IPS DF 19.7 (cell line): ENCODE measurements around the gene MACF1.
"Not testable (repeated sequence)": the region's sequence is repeated elsewhere in the genome, so short reads cannot be mapped to it uniquely, and the experiment has no call there.

Experiments
- DNase-seq: peaks from one replicate; pipeline ENCODE4 v3.0.0-alpha.2; 2013; ENCODE audit warnings: low read depth, low spot score

The MACF1 gene

GRCh38 chr1:39178541-39179431 is 25.7 kb upstream of the MACF1 start:
- DNase-seq = no peak

GRCh38 chr1:39181311-39181710 is 23.2 kb upstream of the MACF1 start:
- no peak for DNase-seq

GRCh38 chr1:39182804-39183203 is 21.7 kb upstream of the MACF1 start:
- DNase-seq = no peak

GRCh38 chr1:39183503-39184353 is 20.8 kb upstream of the MACF1 start:
- no peak for DNase-seq

DNA sequence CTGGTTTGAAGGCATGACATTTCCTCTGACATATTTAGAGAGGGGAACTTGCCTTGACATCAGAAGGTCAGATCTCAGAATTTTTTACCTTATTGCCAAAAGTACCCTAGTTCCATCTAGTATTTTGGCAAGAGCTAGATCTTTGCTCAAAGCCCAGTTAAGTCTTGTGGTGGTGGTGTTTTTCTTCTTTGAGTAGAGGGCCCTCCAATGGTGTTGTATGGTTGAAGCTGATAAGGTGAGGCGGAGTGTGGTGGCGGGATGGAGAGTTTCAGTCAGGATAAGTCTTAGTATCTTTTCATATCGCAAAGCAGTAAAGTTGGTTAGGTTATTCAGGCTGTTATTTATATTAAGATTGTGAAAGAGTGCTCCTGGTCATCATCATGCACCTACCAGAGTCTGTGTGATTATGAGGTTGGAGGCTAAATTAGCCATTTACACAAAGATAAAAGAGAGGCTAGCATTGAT is 20.1 kb upstream of the MACF1 start:
- DNase-seq = no peak

- no peak for DNase-seq
Measured at GRCh38 chr1:39187275-39188046, 17.0 kb upstream of the MACF1 start.

DNA sequence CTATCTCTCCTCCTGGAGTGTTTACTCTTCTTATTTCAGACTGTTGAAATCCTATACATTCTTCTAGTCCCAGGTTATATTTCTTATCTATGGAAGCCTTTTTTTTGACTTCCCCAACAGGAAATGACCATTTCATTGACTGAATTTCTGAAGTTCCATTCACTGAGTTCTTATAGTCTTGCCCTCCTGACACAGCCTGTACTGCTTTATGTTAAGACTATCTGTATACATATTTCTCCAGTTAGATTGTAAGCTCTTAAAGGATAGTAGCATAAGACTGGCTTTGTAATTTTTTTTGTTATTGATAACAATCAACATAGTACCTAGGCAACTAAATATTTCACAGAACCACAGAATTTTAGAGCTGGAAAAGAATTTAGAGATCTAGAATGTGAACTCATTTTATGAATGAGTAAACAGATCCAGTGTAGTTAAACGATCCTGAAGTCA is 14.9 kb upstream of the MACF1 start:
- no peak for DNase-seq

DNA sequence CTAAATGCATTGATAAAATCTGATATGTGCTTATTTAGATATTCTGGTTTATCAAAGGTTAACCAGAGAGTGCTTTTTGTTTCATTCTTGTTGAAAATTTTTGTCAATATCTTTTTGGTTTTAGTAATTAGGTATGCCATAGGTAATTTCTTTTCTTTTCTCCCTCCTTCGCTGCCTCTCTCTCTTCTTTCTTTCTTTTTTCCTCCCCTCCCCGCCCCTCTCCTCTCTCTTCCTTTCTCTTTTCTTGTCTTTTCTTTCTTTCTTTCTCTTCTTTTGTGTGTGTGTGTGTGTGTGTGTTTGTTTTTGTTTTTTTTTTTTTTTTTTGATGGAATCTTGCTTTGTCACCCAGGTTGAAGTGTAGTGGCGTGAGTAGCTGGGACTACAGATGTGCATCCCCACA is 14.4 kb upstream of the MACF1 start:
- no peak for DNase-seq

GRCh38 chr1:39194398-39195051 is 10.0 kb upstream of the MACF1 start:
- DNase-seq = no peak

DNA sequence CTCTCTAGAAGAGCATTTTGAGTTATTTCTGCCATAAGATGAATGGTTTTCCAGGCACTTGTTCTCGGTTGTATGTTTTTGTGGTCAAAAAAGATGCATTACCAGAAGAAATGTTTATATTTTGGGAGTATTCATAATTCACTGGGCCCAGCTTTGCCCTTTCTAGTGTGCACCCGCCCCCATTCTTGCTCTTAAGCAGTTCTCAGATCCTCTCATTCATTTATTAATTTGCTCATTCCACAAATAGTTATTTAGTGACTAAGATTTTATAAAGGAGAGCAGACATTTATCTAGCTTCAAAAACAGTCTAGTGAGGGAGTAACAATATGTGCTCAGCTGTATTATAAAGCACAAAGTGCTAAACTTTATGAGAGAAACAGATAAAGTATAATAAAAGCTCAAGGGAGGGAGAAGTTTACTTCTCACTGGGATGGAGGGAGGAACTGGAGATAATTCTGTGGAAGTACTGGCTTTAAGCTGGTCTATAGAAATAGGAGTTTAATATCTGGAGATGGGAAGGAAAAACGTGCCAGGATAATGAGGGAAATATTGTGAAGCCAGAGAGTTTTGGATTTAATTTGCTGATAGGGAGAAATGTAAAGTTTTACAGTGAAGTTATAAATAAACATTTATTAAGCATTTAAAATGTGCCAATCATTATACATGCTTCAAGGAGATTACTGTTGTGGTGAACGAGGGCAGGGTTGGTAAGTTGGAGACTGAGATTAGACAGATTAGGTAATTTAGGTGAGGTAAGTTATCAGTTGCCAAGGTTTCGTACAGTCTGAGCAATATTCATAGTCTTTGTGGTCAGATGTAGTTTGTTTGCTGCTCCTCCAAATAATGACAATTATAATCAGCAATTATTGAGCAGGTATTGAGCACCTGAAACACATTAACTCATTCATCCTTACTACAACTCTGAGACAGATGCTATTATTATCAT is 9.1 kb upstream of the MACF1 start:
- no peak for DNase-seq

DNA sequence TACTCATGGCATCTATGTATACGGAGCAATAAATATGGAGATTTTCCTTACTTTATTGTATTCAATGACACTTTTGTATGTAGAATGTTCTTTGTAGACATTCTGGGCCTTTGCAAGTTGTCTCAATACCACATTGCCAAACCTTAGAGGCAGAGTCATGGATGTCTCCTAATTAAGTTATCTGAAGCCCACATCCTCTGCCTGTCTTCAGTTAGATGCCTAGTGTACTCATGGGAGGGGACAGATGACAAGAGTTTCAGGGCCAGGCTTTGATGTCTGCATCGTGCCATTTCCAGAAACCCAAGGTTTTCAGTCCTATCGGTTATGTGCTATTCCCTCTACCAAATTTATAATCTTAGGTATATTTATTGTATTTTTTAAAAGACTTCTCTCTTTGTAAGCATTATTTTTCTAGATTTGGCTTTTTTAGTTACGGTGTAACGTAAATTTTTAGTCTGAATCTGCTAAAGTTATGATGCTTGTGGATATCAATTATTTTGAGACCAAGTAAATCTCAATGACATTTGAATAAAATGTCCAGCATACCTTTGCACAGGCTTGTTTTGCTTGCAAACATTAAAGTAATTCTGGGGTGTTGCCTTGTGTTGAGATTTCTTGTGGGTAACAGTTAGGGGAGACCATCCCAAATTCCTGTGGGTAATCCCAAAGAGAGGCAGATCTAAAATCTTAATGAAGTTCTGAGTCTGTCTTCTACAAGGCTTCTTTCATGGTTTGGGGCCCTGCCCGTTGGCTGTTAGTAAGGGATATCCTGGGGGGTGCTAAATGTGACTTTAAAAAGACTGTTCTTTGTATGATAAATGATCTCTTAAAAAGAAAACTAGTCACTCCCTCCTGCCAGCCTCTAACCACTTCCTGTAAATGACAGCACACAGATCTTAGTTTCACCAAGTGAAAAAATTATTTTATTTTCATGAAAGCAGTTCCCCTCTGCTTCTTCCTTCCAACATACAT is 8.0 kb upstream of the MACF1 start:
- DNase-seq = no peak

GRCh38 chr1:39199593-39199992 is 4.9 kb upstream of the MACF1 start:
- DNase-seq = no peak

- no peak for DNase-seq
Measured at GRCh38 chr1:39205102-39205780, 746 bp downstream of the MACF1 start.

DNA sequence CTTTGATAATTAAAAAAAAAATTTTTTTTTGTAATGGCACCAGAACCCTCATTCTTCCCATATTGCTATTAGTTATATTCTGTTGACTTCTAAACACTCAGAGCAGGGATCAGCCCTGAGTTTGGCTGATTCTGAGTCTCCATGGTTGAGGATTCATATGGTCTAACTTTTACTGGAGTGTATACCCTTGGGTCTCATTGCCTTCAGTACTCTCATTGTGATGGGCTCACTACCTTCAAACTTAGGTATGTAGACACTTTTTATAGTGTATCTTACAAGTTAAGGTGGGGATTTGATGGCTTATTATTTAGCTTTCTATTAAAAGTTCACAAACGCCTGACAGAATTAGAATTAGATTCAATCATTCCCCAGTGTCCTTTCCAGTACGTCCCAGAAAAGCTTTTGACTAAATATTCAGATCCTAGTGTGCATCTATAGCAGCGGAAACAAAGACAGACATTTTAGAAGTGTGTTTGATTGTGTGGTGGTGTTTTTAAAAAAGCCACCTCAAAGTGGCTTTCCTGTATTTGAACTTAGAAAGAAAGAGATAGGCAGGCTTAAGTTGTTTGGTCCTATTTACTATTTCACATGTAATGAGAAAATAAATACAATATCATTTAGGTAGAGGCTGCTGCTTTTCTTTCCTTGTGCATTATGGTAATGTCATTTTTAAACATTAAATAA is 1.4 kb downstream of the MACF1 start:
- DNase-seq = no peak

DNA sequence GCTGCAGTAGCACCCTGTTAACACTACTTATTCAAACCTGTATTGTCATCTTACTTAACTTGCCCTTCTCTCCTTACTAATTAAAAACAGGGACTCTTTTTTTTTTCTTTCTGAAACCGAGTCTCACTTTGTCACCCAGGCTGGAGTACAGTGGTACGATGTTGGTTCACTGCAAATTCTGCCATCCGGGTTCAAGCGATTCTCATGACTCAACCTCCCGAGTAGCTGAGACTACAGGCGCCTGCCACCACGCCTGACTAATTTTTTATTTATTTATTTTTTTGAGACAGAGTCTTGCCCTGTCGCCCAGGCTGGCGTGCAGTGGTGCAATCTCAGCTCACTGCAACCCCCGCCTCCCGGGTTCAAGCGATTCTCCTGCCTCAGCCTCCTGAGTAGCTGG is 3.9 kb downstream of the MACF1 start:
- DNase-seq = not testable (repeated sequence)

GRCh38 chr1:39210649-39211048 is 6.2 kb downstream of the MACF1 start:
- no peak for DNase-seq

DNA sequence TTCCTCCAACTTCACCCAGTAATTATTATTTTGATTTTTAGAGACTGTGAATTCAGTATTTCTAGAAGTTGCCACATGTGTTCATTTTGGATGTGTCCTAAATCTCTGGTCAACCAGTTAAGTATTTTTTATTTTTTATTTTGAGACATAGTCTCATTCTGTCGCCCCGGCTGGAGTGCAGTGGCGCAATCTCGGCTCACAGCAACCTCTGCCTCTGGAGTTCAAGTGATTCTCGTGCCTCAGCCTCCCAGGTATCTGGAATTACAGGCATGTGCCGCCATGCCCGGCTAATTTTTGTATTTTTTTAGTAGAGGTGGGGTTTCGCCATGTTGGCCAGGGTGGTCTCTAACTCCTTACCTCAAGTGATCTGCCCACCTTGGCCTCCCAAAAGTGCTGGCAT is 8.0 kb downstream of the MACF1 start:
- DNase-seq = no peak

DNA sequence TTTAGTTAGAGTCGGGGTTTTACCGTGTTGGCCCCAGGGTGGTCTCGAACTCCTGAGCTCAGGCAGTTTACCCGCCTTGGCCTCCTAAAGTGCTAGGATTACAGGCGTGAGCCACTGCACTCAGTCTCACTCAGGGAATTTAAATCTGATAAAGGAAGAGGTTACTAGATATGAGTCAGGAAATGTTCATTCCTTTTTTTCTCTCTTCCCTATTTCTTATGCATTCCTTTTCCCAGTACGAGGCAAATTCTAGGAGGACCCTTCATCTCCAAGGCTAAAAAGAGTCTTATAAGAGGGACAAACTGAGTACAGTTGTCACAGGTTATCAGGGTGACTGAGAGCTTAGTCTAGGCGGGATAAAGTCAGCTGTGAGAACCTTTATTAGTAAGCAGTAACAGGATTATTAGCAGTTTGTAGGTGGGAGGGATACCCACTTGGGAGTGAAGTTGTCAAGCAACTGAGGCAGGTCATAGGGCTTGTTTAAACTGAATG is 9.1 kb downstream of the MACF1 start:
- DNase-seq = no peak
